Activated naive CD4-positive, alpha-beta T cell treated with anti-CD3 and anti-CD28 coated beads, Interleukin-2, amount 50 U/mL, for 24 hours (primary cell): ENCODE measurements around the gene SELENOO.
A peak's percentile ranks its signal among the peaks of the same experiment; 100 is the strongest.

Experiments used
- H3K27ac Mint-ChIP-seq: one replicate; pipeline ENCODE4 v1.8.0; 2021; ENCODE audit warnings: mild to moderate bottlenecking, mixed read lengths
- H3K27me3 Mint-ChIP-seq: one replicate; pipeline ENCODE4 v1.8.0; 2021; ENCODE audit warnings: mixed read lengths
- H3K36me3 Mint-ChIP-seq: one replicate; pipeline ENCODE4 v1.8.0; 2021; ENCODE audit warnings: mixed read lengths
- H3K4me1 Mint-ChIP-seq: one replicate; pipeline ENCODE4 v1.8.0; 2021; ENCODE audit warnings: mixed read lengths
- H3K4me3 Mint-ChIP-seq: one replicate; pipeline ENCODE4 v1.8.0; 2021; ENCODE audit warnings: mild to moderate bottlenecking, mixed read lengths
- H3K9me3 Mint-ChIP-seq: one replicate; pipeline ENCODE4 v1.8.0; 2021; ENCODE audit warnings: mixed read lengths

SELENOO gene

GRCh38 chr22:50225200-50225969 lies 24.6 kb downstream of the SELENOO start:
- H3K27me3 Mint-ChIP-seq, result no peaks in the 10 kb centered on the region
- peaks cover 5% of the 10 kb centered on the region for H3K36me3 Mint-ChIP-seq
- no peak overlapping the region for H3K27ac Mint-ChIP-seq
- no peaks in the 10 kb centered on the region for H3K4me1 Mint-ChIP-seq
- H3K4me3 Mint-ChIP-seq, result no peak overlapping the region
- no peaks in the 10 kb centered on the region for H3K9me3 Mint-ChIP-seq

- H3K27ac Mint-ChIP-seq, result no peak overlapping the region
- H3K9me3 Mint-ChIP-seq, result no peaks in the 10 kb centered on the region
- H3K4me1 Mint-ChIP-seq, result no peaks in the 10 kb centered on the region
- H3K27me3 Mint-ChIP-seq, result no peaks in the 10 kb centered on the region
- H3K4me3 Mint-ChIP-seq, result no peak overlapping the region
- peaks cover 5% of the 10 kb centered on the region for H3K36me3 Mint-ChIP-seq
These were observed 25.5 kb downstream of the SELENOO start for GRCh38 chr22:50226063-50226874.

GRCh38 chr22:50226875-50227165 lies 26.0 kb downstream of the SELENOO start:
- Mint-ChIP-seq H3K27ac (no peak overlapping the region), H3K36me3 (peaks cover 5% of the 10 kb centered on the region), H3K4me3 (no peak overlapping the region), H3K9me3 (no peaks in the 10 kb centered on the region), H3K27me3 (no peaks in the 10 kb centered on the region), H3K4me1 (no peaks in the 10 kb centered on the region)

- Mint-ChIP-seq H3K9me3 (no peaks in the 10 kb centered on the region), H3K27ac (no peak overlapping the region), H3K4me3 (no peak overlapping the region), H3K36me3 (peaks cover 5% of the 10 kb centered on the region), H3K4me1 (no peaks in the 10 kb centered on the region), H3K27me3 (no peaks in the 10 kb centered on the region)
These were observed 26.9 kb downstream of the SELENOO start for GRCh38 chr22:50227579-50228215.

DNA sequence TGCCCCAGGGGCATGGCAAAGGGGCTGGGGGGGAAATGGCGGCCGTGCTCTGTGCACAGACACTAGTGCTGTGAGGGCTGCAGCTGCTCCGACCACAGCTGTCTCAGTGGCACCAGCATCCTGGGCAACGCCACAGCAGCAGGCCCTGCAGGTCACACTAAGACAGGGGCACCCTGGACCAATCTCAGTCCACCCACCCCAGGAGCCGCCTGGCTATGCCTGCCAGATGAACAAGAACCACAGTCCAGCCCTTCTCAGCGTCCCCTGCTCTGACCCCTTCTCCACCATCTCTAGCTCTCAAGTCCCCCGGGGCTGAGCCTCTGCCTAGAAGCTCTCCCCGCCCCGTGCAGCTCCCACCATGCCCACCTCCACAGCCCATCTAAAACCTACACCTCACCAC lies 27.6 kb downstream of the SELENOO start:
- H3K36me3 Mint-ChIP-seq, result peaks cover 5% of the 10 kb centered on the region
- no peak overlapping the region for H3K4me3 Mint-ChIP-seq
- no peaks in the 10 kb centered on the region for H3K9me3 Mint-ChIP-seq
- H3K4me1 Mint-ChIP-seq, result no peaks in the 10 kb centered on the region
- H3K27ac Mint-ChIP-seq, result no peak overlapping the region
- H3K27me3 Mint-ChIP-seq, result no peaks in the 10 kb centered on the region

- Mint-ChIP-seq H3K36me3 (peaks cover 2% of the 10 kb centered on the region), H3K4me3 (no peak overlapping the region), H3K27ac (no peak overlapping the region), H3K27me3 (no peaks in the 10 kb centered on the region), H3K9me3 (no peaks in the 10 kb centered on the region), H3K4me1 (peaks cover 7% of the 10 kb centered on the region)
These were observed 28.6 kb downstream of the SELENOO start for GRCh38 chr22:50229370-50229769.

- Mint-ChIP-seq H3K4me1 (peaks cover 24% of the 10 kb centered on the region), H3K9me3 (no peaks in the 10 kb centered on the region), H3K27me3 (no peaks in the 10 kb centered on the region), H3K4me3 (no peak overlapping the region), H3K27ac (no peak overlapping the region), H3K36me3 (no peaks in the 10 kb centered on the region)
These were observed 31.8 kb downstream of the SELENOO start for GRCh38 chr22:50232481-50233151.

DNA sequence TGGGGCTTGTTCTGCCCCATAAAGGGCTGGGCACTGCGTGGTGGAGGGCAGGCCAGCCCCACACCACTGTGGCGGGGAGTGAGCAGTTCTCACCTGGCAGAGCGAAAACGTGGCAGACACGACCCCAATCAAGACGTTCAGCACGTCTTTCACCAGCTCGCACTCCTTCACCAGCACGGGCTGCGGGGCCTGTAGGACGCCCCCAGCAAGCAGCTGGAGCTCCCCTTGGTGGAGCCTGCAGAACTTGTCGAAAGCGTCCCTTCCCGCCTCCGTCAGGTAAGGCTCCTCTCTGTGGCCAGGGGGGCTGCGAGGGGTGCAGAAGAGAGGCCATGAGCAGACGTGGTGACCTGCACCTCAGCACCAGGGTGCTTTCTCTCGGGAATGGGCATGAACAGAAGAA lies 32.4 kb downstream of the SELENOO start:
- Mint-ChIP-seq H3K36me3 (no peaks in the 10 kb centered on the region), H3K4me3 (no peak overlapping the region), H3K9me3 (no peaks in the 10 kb centered on the region), H3K27me3 (no peaks in the 10 kb centered on the region), H3K27ac (no peak overlapping the region), H3K4me1 (peaks cover 30% of the 10 kb centered on the region)

DNA sequence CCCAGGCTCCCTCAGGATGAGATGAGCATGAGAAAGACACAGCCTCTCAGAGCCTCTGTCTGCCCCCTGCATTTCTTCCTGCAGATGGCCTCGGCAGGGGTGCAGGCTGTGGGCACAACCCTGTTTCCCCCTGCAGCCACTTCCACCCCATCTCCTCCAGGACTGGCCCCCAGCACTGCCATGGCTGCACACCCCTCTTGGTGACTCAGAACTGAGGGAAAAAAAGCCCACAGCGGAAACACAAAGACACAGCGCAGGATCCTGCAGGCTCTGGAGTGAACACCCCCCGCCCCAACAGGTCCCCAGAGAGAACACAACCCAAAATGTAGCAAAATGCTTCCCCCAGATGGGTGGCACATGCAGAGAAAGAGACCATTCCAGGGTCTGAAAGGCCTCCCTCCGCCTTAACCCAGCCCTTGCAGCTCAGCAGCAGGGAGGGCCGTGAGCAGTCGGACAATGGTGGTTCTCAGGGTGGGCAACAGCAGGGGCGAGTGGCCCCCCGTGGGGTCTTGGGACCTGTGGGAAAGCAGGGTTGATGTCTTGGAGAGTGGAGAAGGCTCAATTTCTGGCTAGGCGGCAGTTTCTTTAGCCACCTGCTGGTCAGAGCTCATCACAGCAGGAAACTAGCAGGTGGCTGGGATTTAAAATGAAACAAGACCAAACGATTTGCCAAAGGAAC lies 36.1 kb downstream of the SELENOO start:
- no peaks in the 10 kb centered on the region for H3K36me3 Mint-ChIP-seq
- no peaks in the 10 kb centered on the region for H3K27me3 Mint-ChIP-seq
- no peak overlapping the region for H3K27ac Mint-ChIP-seq
- H3K4me3 Mint-ChIP-seq, result no peak overlapping the region
- H3K4me1 Mint-ChIP-seq, result peaks cover 43% of the 10 kb centered on the region
- H3K9me3 Mint-ChIP-seq, result no peaks in the 10 kb centered on the region

DNA sequence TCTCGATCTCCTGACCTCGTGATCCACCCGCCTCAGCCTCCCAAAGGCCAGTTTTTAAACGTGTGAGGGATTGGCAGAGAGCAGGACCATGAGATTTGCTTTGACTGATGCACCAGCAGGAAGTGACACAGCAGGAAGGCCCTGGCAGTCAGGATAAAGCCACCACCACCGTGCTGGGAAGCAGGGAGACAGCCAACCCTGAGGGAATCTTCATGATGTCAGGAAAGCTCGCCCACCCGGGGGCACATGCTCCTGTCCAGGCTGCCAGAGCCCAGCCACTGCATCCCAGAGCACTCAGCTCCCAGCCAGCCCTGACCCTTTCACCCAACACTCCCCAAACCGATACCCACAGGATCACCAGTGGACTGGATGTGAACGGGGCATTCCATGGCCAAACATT lies 37.9 kb downstream of the SELENOO start:
- H3K4me1 Mint-ChIP-seq, result peaks cover 46% of the 10 kb centered on the region
- H3K4me3 Mint-ChIP-seq, result no peak overlapping the region
- no peak overlapping the region for H3K27ac Mint-ChIP-seq
- H3K27me3 Mint-ChIP-seq, result no peaks in the 10 kb centered on the region
- no peaks in the 10 kb centered on the region for H3K9me3 Mint-ChIP-seq
- H3K36me3 Mint-ChIP-seq, result no peaks in the 10 kb centered on the region

GRCh38 chr22:50242406-50242949 lies 41.7 kb downstream of the SELENOO start:
- Mint-ChIP-seq H3K9me3 (no peaks in the 10 kb centered on the region), H3K27ac (peak overlapping the region; percentile 8), H3K4me3 (peak overlapping the region; percentile 99), H3K36me3 (peaks cover 5% of the 10 kb centered on the region), H3K27me3 (no peaks in the 10 kb centered on the region), H3K4me1 (peaks cover 32% of the 10 kb centered on the region)

DNA sequence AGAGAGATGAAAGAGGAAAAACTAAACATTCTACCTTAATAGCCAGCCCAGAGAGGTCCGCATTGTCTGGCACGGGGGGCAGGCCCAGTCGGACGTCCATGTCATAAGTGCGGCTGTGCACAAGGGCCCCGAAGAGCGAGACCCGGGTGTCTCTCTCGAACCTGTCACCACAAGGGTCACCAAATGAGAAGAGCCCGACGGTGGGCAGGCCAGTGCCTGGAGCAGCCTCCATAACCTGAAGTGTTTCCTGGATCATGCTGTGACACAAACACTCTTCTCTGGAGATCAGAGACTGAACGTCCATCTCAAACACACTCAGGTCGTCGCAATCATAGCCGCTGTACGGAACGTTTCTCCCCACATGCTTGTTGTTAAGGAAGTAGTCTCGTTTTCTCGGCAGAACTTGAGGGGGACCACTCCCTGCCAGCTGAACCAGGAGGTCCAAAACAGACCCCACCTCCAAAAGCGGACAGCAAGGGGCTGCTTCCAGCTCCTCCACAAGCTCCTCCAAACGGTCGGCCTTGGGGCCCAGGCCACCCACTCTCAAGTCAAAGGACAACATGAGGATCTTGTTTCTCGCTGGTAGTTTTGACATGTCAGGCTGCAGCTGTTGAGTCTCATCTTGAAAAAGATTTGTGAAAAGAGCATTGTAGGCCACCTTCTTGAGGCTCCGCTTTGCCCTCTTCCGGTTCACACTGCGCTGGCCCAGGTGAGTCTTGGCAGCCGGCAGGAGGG lies 43.0 kb downstream of the SELENOO start:
- H3K36me3 Mint-ChIP-seq, result peaks cover 5% of the 10 kb centered on the region
- H3K4me3 Mint-ChIP-seq, result peak overlapping the region; percentile 99
- peak overlapping the region; percentile 100 for H3K27ac Mint-ChIP-seq
- no peaks in the 10 kb centered on the region for H3K9me3 Mint-ChIP-seq
- H3K27me3 Mint-ChIP-seq, result no peaks in the 10 kb centered on the region
- H3K4me1 Mint-ChIP-seq, result peaks cover 27% of the 10 kb centered on the region

GRCh38 chr22:50244420-50245213 lies 43.8 kb downstream of the SELENOO start, which contains the start of gene TUBGCP6:
TSS of gene TUBGCP6 (minus strand) at chr22:50245023. CDS start at chr22:50244459, 564 bp downstream.
- no peaks in the 10 kb centered on the region for H3K27me3 Mint-ChIP-seq
- H3K36me3 Mint-ChIP-seq, result peaks cover 5% of the 10 kb centered on the region
- H3K4me1 Mint-ChIP-seq, result peaks cover 27% of the 10 kb centered on the region
- H3K27ac Mint-ChIP-seq, result peak within 1 kb of the TSS; percentile 100
- H3K4me3 Mint-ChIP-seq, result peak within 1 kb of the TSS; percentile 99
- H3K9me3 Mint-ChIP-seq, result no peaks in the 10 kb centered on the region
